HG02798 (cell line): ENCODE results near the gene CACNB2.

Source experiments
- ATAC-seq: cut with Tn5 transposase; IDR thresholded peaks from one replicate; pipeline ENCODE4 v1.9.1; 2021; ENCODE audit warnings: mild to moderate bottlenecking; ENCODE audit not compliant: unreplicated experiment, poor library complexity

Gene CACNB2

DNA sequence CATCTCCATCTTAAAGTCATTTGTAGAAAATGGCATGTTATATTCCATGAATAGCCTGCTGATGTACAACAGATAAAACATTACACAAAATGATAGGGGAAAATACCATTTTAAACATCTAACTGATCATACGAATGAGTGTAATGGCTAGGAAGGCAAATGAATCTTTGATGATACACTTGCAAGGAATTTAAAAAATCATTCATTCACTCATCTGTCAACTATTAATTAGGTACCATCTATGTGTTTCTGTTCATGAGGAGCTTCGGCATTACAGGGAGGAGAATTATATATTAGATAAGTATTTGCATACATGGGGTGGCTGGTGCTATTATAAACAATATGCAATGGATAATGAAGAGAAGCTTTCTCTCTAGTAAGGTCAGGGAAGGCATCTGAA, 183.7 kb downstream of the CACNB2 start:
- ATAC-seq, result no peak

DNA sequence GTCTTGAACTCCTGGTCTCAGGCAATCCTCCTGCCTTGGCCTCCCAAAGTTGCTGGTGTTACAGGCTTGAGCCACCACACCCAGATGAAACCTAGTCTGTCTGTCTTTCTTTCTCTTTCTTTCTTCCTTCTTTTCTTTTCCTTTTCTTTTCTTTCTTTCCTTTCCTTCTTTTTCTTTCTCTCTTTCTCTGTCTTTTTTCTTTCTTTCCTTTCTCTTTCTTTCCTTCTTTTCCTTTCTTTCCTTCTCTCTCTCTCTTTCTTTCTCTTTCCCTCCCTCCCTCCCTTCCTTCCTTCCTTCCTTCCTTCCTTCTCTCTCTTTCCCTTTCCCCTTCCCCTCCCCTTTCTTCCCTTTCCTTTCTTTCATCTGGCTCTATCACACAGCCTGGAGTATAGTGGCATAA, 185.2 kb downstream of the CACNB2 start:
- ATAC-seq, result no peak

DNA sequence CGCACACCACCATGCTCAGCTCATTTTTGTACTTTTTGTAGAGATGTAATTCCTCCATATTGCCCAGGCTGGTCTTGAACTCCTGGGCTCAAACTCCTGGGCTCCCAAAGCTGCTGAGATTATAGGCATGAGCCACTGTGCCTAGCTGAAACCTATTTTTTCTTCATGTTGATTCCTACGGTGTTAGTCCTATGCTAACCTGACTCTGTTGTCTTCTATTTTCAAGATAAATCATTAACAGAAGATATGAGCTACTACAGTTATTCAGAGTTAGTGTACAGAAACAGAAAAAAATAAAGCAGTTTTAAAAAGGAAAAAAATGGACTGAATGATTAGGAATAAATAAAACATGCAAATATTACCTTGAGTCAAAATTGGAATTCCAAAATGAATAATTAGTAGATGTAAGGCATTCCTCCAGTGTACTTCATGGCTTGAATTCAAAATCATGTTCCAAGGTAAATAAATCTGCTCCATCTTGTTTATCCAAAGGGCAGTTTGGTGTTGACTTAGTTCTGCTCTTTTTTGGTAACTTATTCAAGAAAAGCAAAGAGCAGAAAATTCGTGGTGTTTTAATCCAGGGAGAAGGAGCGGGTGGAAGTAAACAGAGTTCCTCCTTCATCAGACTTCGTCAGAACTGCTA, 185.8 kb downstream of the CACNB2 start:
- ATAC-seq, result no peak

DNA sequence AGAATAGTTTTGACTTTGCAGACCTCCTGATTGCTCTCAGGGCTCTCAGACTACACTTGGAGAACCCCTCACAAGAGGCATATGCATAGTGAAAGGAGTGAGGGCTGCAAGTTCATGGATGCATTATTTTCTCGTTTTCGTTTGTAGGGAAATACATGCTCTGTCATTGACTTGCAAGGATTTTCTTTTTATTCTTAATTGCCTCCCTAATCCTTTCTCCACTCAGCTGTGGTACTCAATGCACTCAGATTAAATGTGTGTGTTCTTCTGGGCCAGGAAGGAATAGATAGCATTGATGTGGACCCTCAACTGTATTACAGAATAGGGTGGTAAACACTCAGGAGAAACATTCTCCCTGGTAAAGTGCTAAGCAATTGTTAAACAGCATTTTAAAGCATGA, 188.7 kb downstream of the CACNB2 start:
- ATAC-seq, result no peak

DNA sequence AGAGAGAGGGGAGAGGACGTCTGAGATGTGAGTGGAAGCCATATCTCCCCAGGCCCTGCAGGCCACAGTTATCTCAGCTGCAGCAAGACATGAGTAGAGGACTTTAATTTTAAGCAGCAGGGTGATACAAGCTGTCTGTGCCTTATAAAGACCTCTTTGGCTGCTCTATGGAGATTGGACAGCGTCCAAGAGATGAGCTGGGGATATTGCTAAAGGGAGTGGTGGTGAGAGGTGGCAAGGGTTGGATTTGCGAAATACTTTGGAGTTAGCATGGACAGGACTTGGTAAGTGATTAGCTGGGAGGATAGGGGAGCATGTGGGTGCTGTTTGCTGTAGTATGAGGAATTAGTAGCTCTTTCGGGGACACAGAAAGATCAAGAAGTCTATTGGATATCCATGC, 191.8 kb downstream of the CACNB2 start:
- ATAC-seq, result no peak

DNA sequence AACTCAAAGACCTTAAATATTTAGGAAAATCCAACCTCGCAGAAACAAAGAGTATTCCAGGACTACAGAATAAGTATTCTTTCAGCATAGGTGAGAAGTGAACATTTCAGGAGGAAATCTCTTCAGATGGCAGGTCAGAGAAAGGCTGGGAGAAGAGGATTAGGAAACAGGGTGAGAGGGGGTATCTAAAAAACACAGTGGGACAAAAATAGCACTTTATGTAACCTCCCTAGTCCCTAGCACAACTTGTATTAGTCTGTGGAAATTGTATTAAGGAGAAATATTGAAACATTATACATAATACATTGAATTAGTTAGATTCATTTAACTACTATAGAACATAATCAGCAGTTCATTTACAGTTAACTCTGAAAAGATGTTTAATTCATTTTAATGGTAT, 192.3 kb downstream of the CACNB2 start:
- no peak for ATAC-seq

DNA sequence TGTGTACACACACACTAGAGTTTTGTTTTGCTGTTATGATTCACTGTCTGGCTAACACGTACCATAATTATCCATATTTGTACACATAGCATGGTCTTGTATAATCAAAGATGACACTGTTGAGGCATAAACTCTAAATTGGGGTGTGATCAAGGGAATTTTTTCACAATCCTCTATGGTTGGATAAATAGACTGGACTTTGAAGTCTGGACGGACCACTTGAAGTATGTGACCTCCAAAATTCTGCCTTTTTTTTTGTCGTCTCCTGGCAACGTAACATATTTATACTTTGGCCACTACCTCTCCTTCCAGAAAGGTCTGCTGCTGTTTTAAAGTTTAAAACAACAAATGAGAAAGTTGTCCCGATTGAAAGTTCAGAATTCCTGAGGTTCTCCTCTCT, 193.4 kb downstream of the CACNB2 start:
- ATAC-seq, result no peak

DNA sequence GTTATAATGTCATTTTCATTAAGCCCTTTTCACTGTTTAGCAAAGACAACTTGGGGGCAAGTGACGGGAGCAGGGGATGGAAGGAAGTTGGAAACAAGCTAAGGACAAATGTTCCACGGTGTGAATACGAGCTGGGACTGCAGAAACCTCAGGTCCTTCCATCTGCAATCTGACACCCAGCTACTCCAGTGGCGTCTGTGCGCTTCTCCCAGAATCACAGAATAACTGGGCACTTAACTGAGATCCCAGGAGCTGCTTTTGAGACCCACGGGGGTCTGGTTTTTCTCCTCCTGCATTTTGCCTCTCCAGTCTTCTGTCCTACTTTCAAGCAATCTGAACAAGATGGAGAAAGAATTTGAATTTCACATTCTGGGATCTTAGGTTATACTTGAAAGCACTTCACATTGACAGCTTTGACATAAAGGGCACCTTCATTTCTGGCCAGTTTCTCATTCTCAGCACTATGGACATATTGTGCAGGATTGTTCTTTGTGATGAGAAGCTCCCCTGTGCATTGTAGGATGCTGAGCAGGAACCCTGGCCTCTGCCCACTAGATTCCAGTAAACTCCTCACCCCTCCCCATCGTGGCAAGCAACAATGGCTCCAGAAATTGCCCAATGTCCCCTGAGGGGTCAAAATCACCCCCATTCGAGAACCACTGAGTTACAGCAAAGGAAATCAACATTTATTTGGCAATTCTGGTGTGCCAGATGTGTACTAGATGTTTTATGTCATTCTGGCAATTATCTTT, 194.1 kb downstream of the CACNB2 start:
- ATAC-seq, result no peak

DNA sequence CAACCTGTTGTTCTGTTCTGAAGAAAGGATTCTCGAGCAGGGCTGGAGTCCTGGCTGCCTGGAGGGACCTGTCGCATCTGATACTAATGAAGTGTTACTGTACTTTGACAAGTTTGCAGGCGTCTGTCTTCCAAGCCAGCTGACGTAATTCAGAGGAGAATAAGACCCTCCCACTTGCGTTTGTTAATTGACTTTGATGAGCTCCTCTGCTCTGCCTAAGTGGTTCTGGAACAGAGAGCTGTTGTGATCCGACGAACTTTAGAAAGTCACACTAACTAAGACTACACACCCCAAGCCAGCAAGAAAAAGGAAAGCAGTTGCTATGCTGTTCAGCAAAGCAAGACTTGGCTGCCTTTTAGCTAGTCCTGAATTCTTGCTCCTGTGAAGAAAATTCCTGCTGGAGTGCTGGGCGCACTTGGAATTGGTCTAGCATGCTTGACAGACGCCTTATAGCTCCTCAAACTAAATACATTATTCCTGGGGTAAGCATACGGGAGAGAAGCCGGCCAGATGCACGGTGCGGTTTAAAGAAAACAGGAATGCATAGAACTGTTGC, 200.3 kb downstream of the CACNB2 start:
- ATAC-seq, result no peak

DNA sequence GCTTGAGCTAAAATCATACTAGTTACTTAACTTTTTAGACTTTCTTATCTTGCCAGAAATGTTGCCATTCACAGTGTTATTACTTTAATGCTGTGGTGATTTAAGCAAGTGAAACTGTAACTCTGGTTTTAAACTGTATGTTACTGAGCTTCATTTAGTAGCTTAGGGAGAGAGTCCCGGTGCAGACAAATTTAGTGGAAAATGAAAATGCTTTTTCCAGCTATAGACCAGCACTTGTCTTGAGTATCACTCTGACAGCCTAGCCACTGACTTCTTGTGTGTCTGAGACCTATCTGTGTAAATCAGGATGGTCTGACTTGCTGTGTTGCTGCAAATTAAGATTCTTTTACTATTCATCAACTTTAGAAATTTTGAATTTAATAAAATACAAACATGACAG, 200.8 kb downstream of the CACNB2 start:
- ATAC-seq, result no peak

DNA sequence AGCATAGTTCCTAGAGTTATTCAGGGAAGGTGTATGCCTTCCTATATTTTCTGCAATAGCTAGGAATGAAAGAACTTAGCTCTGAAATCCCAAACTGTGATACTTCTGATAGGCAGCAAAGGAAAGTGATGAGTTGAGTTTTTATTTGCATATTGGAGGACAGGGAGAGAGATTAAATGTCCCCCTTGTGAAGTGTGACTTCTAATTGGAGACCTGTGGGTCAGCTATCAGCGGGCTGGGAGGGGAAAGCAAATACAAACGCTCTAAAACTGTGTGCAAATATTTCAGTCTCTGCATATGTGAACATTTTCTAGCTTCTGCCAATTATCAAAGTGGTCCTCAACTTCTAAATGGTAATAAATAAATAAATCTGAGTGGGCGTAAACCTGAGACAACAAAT, 203.3 kb downstream of the CACNB2 start:
- no peak for ATAC-seq

DNA sequence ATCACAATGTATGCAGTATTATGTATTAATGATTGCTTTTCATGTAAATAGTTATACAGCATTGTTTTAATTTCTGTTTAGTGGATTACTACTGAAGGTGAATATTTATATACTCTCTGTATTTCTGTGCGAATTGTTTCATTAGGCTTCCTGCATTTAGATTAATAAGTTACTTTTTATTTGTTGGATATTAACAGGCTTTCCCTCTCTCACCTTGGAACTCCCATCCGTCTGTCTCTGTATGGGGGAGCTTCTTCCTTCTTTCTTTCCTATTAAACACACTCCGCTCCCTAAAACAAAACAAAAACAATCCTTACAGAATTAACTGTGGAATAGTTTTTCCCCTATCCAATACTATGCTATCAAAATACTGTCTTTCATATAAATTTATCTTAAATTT, 205.1 kb downstream of the CACNB2 start:
- no peak for ATAC-seq

DNA sequence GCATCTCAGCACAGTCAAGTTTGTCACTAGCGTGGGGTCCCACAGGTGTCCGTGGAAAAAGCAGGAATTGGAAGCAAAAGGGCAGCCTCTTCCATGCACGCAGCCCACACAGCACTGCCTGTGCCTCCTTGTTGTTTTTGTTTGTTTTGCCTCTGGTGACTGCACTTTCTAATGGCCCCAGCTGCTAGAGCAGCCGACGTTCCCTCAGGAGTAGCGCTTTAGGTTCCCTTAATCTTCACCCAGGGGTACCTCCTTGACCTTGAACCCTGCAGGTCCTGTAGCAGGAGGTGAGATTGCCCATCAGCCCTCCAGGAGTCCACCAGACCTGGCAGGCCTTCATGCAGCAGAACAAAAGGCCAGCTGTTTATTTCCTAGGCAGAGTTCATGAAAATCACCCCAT, 210.1 kb downstream of the CACNB2 start:
- no peak for ATAC-seq

DNA sequence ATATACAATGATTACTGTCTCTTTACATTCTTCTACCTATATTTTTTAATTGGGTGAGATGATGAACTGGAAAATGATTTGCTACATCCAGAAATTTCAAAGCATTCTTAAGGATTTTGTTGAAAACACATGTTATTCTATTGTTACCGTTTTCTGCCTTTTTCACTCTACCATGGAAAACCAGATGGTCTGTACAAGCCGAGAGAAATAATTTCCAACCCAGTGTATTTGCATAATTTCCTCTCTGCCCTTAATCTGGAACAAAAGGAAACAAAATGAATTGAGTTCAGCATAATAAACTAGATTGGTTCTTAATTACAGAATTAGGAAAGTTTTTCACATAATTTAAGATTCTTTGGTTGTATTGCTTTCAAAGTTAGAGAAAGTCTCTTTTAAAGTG, 211.2 kb downstream of the CACNB2 start:
- no peak for ATAC-seq

DNA sequence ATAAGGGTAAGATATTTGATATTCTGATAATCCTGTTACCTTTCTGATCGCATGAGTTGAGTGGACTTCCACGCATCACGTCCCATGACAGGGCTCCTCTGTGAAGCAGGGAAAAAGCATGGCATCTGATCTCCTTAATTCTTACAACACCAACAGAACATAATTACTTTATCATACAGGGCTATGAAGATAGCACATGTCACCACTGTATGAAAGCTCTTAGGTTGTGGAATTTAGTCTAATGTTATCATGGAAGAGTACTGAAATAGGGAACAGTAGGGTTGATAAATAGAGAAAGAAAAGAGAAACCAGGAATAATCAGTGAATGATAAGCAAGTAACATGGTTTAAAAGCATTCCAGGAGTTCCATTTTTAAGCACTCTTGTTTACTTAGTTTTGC, 212.0 kb downstream of the CACNB2 start:
- ATAC-seq, result no peak

DNA sequence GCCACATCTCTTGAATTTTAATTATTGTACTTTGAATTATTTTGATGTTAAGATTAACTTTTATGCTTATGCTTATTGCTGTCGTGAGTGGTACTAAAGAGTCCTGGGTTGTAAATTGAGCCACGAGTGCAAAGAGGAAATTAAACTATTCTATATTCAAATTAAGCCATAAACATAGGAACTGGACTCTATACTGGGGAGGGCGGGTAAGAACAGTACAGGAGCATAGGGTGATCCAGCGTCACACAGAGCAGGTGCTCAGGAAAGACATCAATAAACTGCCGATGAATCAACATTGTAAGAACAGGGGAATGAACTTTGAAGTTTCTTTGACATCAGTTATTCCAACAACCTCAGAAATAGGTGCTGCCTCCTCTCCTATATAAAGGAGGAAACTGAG, 219.6 kb downstream of the CACNB2 start:
- no peak for ATAC-seq

DNA sequence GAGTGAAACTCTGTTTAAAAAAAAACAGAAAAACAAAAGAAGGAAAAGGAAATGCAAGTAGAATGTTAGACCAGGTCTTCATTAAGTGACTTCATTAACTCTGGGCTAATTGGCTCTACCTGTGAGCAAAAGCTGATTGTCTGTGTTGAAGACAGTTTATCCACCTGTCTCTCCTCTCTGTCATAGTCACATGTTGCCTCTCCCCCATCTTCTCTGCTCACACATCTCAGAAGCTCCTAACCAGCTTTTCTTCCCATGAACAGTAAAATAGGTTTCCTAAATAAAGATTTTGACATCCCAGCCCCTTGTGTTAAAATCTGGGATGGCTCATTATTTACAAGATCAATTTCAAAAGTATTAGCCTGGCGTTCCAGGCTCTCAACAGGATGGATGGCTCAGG, 222.7 kb downstream of the CACNB2 start:
- no peak for ATAC-seq

DNA sequence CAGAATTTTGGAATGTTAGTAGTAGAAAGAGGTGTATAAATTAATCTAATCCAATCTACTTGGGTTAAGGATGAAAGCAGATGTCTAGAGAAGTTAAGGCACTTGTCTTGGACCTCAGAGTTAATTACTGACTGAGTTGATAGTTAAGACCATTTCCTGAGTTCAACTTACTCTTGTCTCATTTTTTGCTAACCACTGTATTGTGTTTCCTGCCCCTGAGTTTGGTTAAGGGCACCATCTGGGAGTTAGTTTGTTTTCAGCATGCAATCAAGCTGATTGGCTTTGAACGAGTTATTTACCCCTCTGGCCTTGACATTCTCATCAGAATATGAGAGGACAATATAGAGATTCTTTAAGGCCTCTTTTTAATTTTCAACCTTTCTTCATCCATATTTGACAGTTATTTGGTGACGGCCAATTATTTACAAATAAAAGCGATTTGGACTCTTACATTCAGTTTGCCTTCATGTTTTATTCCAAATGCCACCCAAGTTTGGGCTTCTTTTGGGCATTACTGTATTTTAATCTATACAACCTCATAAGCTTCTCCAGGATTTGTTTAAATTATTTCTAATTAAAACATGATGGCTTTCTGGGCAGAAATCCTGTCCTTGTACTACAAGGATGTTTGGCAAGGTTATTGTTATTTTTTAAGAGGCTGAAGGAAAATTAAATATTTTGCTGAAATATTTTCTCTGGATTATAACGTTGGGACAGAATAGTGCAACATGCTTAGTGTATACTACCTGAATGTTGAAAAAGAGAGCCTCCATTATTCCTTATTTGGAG, 225.0 kb downstream of the CACNB2 start:
- ATAC-seq, result no peak

DNA sequence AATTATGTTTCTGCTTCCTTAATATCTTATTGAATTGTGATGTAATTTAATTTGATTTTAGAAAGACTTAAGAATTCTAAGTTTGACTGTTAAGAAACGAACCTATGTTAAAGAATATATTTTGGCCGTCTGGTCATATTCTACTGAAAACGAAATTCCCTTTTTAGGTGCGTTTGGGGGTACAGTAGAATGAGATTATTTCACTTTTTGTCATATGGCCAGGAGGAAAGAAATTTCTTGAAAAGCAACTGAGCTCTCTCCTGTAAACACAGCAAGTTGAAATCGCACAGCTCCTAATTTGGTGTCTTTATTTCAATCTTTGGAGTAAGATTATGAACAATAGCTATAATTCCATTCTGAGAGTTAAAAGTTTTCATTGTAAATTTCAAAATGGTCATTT, 227.6 kb downstream of the CACNB2 start:
- no peak for ATAC-seq

DNA sequence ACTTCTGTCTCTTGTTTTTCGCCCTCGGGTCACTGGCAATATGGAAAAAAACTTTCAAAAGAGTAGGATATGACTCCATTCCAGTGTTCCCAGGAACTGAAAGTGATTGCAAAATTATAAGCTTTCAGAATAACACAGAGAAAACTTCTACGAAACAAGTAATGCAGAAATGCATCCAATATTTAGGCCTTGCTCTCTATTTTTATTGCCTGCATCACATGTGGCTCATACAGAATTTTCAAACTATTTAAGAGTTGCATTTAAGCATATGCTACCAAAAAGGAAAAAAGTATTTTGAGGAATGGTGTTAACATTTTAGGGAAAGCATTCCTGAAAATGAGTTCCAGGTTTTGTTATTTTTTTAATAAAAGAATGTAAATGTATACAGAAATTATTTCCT, 228.0 kb downstream of the CACNB2 start:
- no peak for ATAC-seq

DNA sequence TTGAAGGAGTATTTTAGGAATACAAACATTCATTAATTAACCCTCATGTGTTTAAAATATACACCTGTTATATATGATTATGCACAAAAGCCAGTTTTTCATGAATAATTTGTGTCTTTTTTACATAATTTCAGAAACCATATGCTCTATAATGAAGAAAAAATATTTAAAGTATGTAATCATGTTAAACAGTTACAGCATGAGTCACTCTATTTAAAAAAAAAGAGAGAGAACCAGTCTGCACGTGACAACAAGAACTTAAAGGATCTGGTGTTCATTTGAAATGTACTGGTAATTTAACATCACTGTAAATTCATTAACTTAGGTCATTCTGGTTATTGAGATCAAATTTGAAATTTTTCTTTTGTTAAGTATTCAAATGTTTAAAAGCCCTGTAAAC, 228.5 kb downstream of the CACNB2 start:
- no peak for ATAC-seq
